K562 (cell line): Measurements from ENCODE around the gene ROBO1. TPM values are rescaled to one million over a fixed set of nuclear protein-coding genes. Genes with fewer than 3 reads are reported as not detected.

ENCODE experiments used
- ATAC-seq: fragments of 200-7000 bp; cut with Tn5 transposase; 3 replicates; pipeline ENCODE4 v1.9.1; 2020; ENCODE audit warnings: moderate library complexity
- BruUV-seq: library from RNA; stranded (reverse); fragments of 400-500 nt; replicated peaks from 2 replicates; lab custom pipeline; 2021; lab: Mats Ljungman, UMichigan
- CTCF ChIA-PET: fragments of 300-600 bp; formaldehyde crosslinking; extraction: SDS; loops from one replicate; lab custom pipeline; 2021; ENCODE audit warnings: low intra/inter-chr PET ratio; lab: Yijun Ruan, JAX
- POLR2A ChIA-PET: fragments of 300-600, 350-650 bp; sonication (Branson Sonifier 250); formaldehyde crosslinking; extraction: SDS; loops from one replicate; lab custom pipeline; 2021; ENCODE audit warnings: antibody characterized with exemption, inconsistent platforms; lab: Yijun Ruan, JAX
- DNase-seq, 4 experiments: peaks; one replicate each; pipeline versions ENCODE4 v3.0.0 to v3.0.0-alpha.2; 2011 to 2018; ENCODE audit warnings: low spot score in 3 of 4, mixed read lengths in 3 of 4; ENCODE audit errors: extremely low read depth in 1 of 4
- FAIRE-seq: peaks from 2 replicates; lab custom pipeline; 2011; peaks lifted over from hg19 to GRCh38; lab: Jason Lieb, UNC
- H2AFZ ChIP-seq: 2 replicates; pipeline ENCODE4 v1.6.0; 2011; ENCODE audit warnings: low read depth, low read length, control low read depth, inconsistent platforms
- H3K27ac ChIP-seq: fragments of 200-600 bp; 3 replicates; pipeline ENCODE4 v1.8.0; 2011; ENCODE audit warnings: low read depth, mild to moderate bottlenecking, control low read depth, inconsistent platforms, low read length, moderate library complexity, mixed read lengths; ENCODE audit errors: extremely low read depth
- H3K27me3 ChIP-seq, 2 experiments: fragments of 300-600 bp in 1 of 2; 2 replicates in 1 of 2; 3 replicates in 1 of 2; pipeline versions ENCODE4 v1.6.0 to v1.8.0; 2011; ENCODE audit warnings: inconsistent platforms in 2 of 2, low read length in 2 of 2, mild to moderate bottlenecking in 1 of 2, mixed read lengths in 1 of 2, moderate library complexity in 1 of 2; ENCODE audit not compliant: control insufficient read depth in 2 of 2, insufficient read depth in 2 of 2
- H3K36me3 ChIP-seq: fragments of 300-600 bp; 3 replicates; pipeline ENCODE4 v1.8.0; 2011; ENCODE audit warnings: mild to moderate bottlenecking, low read length, inconsistent platforms; ENCODE audit not compliant: control insufficient read depth, insufficient read depth
- H3K4me1 ChIP-seq, 2 experiments: fragments of 200-600 bp in 1 of 2; replicated peaks in 1 of 2; 2 replicates in 1 of 2; 3 replicates in 1 of 2; pipeline versions ENCODE4 v1.5.1 to v1.8.0; 2011; ENCODE audit warnings: inconsistent platforms in 2 of 2, low read length in 2 of 2, mild to moderate bottlenecking in 1 of 2, mixed read lengths in 1 of 2, moderate library complexity in 1 of 2; ENCODE audit not compliant: control insufficient read depth in 2 of 2, insufficient read depth in 2 of 2
- H3K4me2 ChIP-seq: 2 replicates; pipeline ENCODE4 v1.6.1; 2011; ENCODE audit warnings: low read length, control low read depth, inconsistent platforms, mixed read lengths; ENCODE audit not compliant: insufficient read depth
- H3K4me3 ChIP-seq: fragments of 200-600 bp; sonication (generic), shearing (Covaris generic); 2 replicates; pipeline ENCODE4 v1.5.1; 2016; ENCODE audit warnings: control low read depth, inconsistent platforms
- H3K79me2 ChIP-seq: fragments of 200-600 bp; 3 replicates; pipeline ENCODE4 v1.8.0; 2011; ENCODE audit warnings: low read length, inconsistent platforms; ENCODE audit not compliant: control insufficient read depth, insufficient read depth
- H3K9ac ChIP-seq, 2 experiments: 2 replicates each; pipeline versions ENCODE4 v1.6.0 to v1.6.1; 2011; ENCODE audit warnings: low read depth in 2 of 2, low read length in 2 of 2, control low read depth in 1 of 2, inconsistent platforms in 1 of 2, mild to moderate bottlenecking in 1 of 2, mixed read lengths in 1 of 2; ENCODE audit not compliant: insufficient read depth in 1 of 2
- H3K9me1 ChIP-seq: one replicate; pipeline ENCODE4 v1.6.0; 2011; ENCODE audit warnings: inconsistent platforms, mild to moderate bottlenecking, low read length, moderate library complexity; ENCODE audit not compliant: control insufficient read depth, insufficient read depth
- H3K9me3 ChIP-seq: replicated peaks from 2 replicates; pipeline ENCODE4 v1.5.1; 2011; ENCODE audit warnings: low read depth, low read length, inconsistent platforms; ENCODE audit not compliant: control insufficient read depth, insufficient read depth
- H4K20me1 ChIP-seq: replicated peaks from 2 replicates; pipeline ENCODE4 v1.6.1; 2011; ENCODE audit warnings: low read length, inconsistent platforms, mixed read lengths; ENCODE audit not compliant: control insufficient read depth, insufficient read depth
- CUX1 ChIP-seq: fragments of 200-800 bp; sonication (Bioruptor generic); IDR thresholded peaks from 2 replicates; pipeline ENCODE4 v1.6.1; 2016; ENCODE audit warnings: missing genetic modification characterization, missing compliant biosample characterization
- ELF2 ChIP-seq: fragments of 250-450 bp; sonication (Bioruptor Pico); IDR thresholded peaks from 2 replicates; pipeline ENCODE4 v1.5.0; 2021; ENCODE audit warnings: mild to moderate bottlenecking
- HMGN3 ChIP-seq: IDR thresholded peaks from 2 replicates; pipeline ENCODE4 v1.6.1; 2011; ENCODE audit warnings: borderline replicate concordance, low read depth, mild to moderate bottlenecking, mixed read lengths, low read length; ENCODE audit not compliant: insufficient read length; ENCODE audit errors: extremely low read depth
- MGA ChIP-seq: fragments of 450-650 bp; IDR thresholded peaks from 2 replicates; pipeline ENCODE4 v1.6.1; 2016; ENCODE audit warnings: mild to moderate bottlenecking, moderate library complexity
- PHB2 ChIP-seq: fragments of 450-650 bp; IDR thresholded peaks from 2 replicates; pipeline ENCODE4 v1.6.1; 2017; ENCODE audit warnings: low read depth
- ZNF76 ChIP-seq: fragments of 250-450 bp; sonication (Bioruptor Pico); IDR thresholded peaks from 2 replicates; pipeline ENCODE4 v1.4.0; 2020; ENCODE audit warnings: mild to moderate bottlenecking, moderate library complexity, borderline replicate concordance
- WGBS: fragments of 100-300 bp; shearing (Covaris generic); methylation state at CpG from one replicate; pipeline ENCODE4 v1.1.6; 2016; ENCODE audit warnings: low coverage, mixed read lengths; ENCODE audit not compliant: insufficient coverage; ENCODE audit errors: missing lambda C conversion rate; 5-methylcytosine and 5-hydroxymethylcytosine counted together
- in situ Hi-C: fragments of 300-500 bp; cut with MboI; formaldehyde crosslinking; loops from 4 replicates; pipeline ENCODE4 v1.15.0; 2018; ENCODE audit warnings: inconsistent platforms, mixed read lengths
- intact Hi-C: fragments of 100-400 bp; cut with micrococcal nuclease; formaldehyde crosslinking; loops from 2 replicates; pipeline ENCODE4 v1.14.2; 2022
- polyA plus RNA-seq, 8 experiments: library from polyadenylated mRNA; depleted of rRNA in 4 of 8; stranded (reverse) in 5 of 8; unstranded in 3 of 8; fragments of >200 nt; fragmentation: Nextera tagmentation in 2 of 8; fragmentation: Illumina TruSeq in 1 of 8; extraction: Ambion mirVana in 2 of 8; extraction: Trizol in 1 of 8; gene quantifications; 2 replicates each; pipeline versions ENCODE4 v1.2.1 to v1.2.3, GENCODE V29; 2011 to 2014; ENCODE audit warnings: inconsistent platforms in 1 of 8, missing spikeins in 1 of 8
- total RNA-seq, 7 experiments: library from RNA; depleted of rRNA in 6 of 7; stranded (reverse); fragments of >200 nt in 6 of 7; fragmentation: Illumina TruSeq in 2 of 7; extraction: Trizol in 2 of 7; gene quantifications; 2 replicates each; pipeline versions ENCODE4 v1.2.1 to v1.2.3, GENCODE V29; 2011 to 2021; ENCODE audit warnings: low replicate concordance in 1 of 7

Gene ROBO1
- total and polyA plus RNA-seq, 9 of the 15 experiments (the other 6 are each of a cell fraction or from before 2014, with no cell fraction given) = 0.01 to 0.53 (median 0.17) TPM; not detected in 5

GRCh38 chr3:79515072-79515471 lies 252.7 kb downstream of the ROBO1 start:
- no peaks in the 10 kb centered on the region for H3K9me3 ChIP-seq
- H3K36me3 ChIP-seq = no peaks in the 10 kb centered on the region
- no peak for DNase-seq
- no peaks in the 10 kb centered on the region for H3K79me2 ChIP-seq
- H4K20me1 ChIP-seq = no peaks in the 10 kb centered on the region
- no peak for FAIRE-seq
- WGBS = 3% methylated on average over 4 of the region's 4 CpGs
- no TSS peak for BruUV-seq
- intact Hi-C loops (no loop called here), in situ Hi-C loops (no loop called here)
- no peak overlapping the region for H3K4me2 ChIP-seq
- no peak overlapping the region for H2AFZ ChIP-seq
- H3K27ac ChIP-seq = no peak overlapping the region
- POLR2A ChIA-PET = no interaction called here
- H3K9ac ChIP-seq = no peak overlapping the region
- H3K9me1 ChIP-seq = no peaks in the 10 kb centered on the region
- H3K4me3 ChIP-seq = no peak overlapping the region
- H3K27me3 ChIP-seq = no peaks in the 10 kb centered on the region
- ATAC-seq = no peak
- CTCF ChIA-PET = no interaction called here
- H3K4me1 ChIP-seq = no peaks in the 10 kb centered on the region
- TF ChIP-seq PHB2 (no peak), ZNF76 (CRISPR knock-in tag) (no peak), ELF2 (CRISPR knock-in tag) (no peak), MGA (no peak), CUX1 (CRISPR knock-in tag) (no peak), HMGN3 (no peak)
